NCI-H748 (cell line): ENCODE data around the gene HDAC4.

ENCODE experiments used
- DNase-seq: peaks from one replicate; lab custom pipeline; 2025; ENCODE audit not compliant: unreplicated experiment; lab: John Stamatoyannopoulos, UW

Gene HDAC4

DNA sequence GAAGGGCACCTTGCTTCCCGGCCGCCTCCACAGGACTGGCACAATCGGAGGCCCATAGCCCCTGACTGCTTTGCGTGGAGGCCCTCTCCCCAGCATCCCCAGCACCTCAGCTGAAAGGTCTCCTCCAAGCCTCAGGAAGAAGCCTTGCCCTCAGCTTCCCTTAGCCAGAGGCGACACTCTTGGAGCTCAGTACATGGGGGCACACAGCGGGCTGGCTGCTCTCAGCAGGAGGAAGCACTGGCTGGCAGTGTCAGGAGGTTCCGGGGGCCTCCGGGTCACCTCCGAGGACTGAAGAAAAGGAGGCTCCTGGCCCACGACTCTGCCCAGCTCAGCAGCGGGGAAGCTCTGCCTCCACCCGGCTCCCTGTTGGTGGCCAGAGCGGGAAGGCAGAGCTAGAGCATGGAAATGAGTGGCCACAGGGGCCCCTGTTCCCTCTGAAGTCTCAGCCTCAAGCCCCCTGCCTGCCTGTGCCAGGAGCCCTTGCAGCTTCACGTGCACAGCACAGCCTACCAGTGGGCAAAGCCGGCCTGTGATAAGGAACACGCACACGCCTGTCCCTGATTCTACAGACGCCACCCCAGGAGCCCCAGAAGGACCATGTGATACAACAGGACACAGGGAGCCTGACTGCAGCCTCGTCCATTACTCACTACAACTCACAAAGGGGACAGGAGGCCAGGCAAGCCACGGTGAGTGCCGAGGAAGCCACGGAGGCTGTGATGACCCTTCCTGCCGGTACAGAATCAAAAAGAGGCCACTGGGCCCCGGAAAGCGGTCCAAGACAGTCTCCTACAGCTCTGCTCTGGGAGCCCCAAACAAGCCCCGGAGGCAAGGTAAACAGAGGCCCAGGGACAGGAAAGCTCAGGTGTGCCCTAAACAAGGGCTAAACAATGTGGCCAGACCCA lies 15.5 kb downstream of the HDAC4 start:
- DNase-seq, result no peak

GRCh38 chr2:239383759-239384156 lies 17.1 kb downstream of the HDAC4 start:
- DNase-seq, result no peak

DNA sequence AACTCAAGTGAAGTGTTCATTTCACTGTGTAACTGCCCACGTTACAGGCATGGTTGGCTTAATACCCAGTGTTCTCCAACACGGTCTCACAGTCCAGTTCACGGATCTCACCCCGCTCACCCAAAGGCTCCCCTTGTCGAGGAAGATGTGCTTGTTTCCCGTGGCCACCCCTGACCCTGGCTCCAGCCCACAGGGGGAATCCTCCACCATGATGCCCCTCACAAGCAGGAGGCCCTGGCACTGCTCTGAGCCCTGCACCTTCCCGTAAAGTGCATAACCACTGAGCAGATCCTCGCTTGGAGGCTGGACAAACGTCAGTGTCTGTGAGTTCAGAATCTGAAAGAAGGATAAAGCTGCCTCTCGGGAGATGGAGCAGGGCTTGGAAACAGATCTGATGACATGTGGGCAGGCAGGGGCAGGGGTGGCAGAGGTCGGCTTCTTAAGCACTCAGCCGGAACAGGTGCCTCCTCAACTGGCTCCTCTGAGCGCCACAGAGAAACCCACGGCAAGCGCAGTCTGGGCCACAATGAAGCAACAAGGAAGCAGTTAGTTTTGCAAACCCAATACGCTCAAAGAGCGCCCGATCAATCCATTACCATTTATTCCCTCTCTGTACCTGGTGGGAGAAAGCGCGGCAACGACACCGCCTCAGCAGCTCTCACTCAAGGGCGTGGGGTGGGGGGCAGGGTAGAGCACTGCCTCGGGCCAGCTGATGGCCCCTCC lies 17.6 kb downstream of the HDAC4 start:
- no peak for DNase-seq

DNA sequence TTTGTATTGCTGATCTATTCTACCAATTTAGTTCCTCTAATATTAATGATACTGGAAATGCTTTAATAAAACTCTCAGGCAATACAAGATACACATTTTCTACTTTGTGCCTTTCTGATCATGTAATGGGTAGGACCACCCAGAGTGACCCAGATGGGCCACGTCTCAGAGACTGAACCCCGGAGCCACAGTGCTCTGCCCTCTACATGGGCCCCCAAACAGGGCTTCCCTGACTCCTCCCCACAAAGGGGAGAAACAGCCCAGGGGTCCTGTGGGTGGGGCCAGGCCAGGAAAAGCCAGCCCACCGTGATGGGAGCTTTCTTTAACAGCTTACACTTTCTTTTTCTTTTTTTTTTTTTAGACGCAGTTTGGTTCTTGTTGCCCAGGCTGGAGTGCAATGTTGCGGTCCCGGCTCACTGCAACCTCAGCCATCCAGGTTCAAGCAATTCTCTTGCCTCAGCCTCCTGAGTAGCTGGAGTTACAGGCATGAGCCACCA lies 18.4 kb downstream of the HDAC4 start:
- no peak for DNase-seq

- no peak for DNase-seq
Observed at GRCh38 chr2:239381709-239382134, 19.1 kb downstream of the HDAC4 start.

DNA sequence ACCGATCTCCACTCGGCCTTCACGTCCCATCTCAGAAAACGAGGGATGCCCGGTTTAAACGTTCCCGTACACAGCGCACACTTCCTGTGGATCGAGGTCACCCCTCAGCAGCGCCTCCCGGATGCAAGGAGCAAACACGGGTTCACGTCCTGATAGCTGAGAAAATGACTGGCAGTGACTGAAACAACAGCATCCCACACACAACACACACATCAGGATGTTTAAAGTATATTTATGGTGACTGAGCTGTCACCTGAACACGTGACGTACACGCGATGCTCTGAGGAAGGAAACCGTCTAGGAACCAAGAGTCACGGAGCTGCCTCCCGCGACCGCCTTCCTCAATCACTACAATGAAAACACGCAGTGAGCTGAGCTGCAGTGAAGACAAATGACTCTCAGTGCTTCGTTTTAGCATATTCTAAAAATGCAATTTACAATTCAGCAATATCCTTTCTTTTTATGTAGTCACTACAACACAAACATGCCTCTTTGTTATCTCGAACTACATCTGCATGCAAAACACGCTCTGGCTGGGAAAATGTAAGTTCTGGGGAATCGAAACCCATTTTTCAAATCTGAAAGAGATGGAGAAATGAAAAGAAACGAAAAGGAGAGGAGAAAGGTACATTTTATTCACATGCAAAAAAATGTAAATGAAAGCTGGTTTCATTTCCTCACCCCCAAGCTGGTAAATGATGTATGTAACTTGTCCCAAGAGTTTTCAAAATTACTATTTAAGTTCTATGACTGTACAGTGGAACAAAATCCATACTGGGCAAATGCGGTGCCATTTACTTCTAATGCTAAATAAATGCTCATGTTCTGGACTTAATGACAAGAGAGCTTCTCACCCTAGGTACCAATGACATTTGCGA lies 19.8 kb downstream of the HDAC4 start:
- no peak for DNase-seq

- DNase-seq, result no peak
Observed at GRCh38 chr2:239379641-239380170, 21.1 kb downstream of the HDAC4 start.

DNA sequence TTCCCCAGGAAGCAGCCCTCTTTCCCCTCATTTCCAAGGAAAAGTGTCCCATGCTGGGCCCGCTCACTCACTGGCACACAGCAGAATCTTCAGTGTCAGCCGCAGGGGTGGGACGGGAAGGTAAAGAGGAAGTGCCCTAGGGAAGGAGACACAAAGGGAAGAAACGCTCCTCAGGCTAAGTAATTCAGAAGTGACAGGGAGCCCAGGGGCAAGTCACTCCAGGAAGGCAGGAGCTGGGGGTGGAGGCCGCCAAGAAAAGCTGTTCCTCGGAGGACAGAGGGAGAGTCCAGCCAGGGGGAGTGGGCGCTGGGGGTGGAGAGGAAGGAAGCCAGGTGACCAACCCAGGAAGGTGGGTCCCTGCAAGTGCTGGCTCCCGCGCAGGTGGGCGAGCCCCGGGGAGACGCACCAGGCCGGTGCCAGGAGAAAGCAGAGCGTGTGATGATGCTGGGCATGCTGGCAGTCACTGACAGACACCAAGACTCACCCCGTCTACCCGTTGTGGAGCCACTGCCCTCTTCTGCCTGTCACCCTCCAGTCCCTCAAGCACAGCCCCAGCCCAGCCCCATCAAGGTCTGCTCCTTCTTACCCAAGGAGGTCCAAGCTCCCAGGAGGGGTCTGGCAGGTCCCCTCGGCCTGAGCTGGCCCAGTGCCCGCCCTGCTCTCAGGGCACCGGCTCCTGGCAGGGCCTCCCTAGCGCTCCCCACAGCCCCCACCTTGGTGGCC lies 21.7 kb downstream of the HDAC4 start:
- no peak for DNase-seq

DNA sequence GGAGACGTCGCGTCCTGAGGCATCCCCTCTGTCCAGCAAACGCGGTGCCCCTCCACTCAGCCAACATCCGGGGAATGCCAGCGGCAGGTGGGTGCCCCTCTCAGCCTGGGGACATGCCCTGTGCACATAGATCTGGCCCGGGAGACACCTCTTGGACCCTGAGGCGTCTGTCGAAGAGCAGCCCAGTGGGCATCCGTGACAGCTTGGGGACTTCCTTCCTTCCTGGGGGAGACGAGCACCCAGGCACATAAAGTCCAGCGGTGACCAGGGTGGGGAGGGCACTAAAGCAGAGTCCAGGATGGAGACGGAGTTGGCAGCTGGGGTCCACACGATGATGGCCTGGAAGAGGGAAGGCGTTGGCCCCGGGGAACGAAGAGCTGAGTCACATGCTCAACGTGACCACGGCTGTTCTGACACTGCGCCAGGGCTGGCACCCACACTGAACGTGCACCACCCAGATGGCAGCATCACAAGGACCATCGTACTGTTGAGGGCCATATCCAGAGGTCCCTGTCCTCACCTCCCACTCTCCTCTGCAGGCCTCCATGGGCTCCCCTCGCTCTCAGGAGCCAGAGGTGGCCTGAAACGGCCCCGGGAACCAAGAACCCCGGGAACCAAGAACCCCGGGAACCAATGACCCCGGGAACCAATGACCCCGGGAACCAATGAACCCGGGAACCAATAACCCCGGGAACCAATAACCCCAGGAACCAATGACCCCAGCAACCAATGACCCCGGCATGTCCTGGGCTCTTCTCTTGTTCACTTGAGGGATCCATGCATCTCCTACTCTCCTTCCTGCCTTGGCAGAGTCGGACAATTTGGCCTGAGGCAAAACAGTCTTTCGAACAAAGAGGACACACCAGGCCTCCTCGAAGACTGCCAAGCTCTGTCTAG lies 22.6 kb downstream of the HDAC4 start:
- no peak for DNase-seq

GRCh38 chr2:239377591-239377990 lies 23.2 kb downstream of the HDAC4 start:
- DNase-seq, result no peak

GRCh38 chr2:239376942-239377531 lies 23.8 kb downstream of the HDAC4 start:
- no peak for DNase-seq

GRCh38 chr2:239376351-239376750 lies 24.5 kb downstream of the HDAC4 start:
- DNase-seq, result no peak

DNA sequence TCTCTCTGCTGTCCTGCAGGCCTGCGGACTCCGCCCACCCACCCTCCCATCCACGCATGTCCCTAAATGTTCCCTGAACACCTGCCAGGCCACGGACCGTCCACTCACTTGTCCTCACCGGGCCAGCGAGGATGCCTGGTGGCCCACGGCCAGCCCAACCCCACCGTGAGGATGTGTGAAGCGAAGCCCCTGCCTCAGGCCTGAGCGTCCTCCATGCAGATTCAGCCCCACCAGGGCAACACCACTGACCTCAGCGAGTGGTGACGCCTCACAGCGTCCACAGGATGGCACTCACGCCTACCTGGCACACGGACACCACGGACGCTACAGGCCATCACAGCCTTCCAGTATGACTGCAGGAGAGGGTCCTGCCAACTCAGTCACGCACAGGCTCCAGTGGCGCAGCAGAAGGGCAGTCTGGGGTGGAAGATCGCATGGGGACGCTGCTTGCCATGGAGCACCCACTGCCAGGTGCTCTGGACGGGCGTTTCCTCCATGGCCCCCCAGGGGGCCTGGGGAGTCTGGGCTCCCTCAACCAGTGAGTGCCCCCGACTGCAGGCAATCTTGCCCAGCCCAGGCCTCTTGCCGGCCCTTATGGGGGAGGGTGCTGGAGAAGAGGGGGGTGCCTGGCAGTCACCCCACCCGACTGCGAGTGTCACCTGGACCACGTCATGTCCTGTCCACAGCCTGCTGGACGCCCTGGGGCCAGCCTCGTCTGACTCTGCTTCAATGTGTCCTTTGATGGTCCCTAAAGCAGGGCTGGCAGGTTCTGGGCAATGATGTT lies 25.4 kb downstream of the HDAC4 start:
- peak; percentile 14 for DNase-seq

DNA sequence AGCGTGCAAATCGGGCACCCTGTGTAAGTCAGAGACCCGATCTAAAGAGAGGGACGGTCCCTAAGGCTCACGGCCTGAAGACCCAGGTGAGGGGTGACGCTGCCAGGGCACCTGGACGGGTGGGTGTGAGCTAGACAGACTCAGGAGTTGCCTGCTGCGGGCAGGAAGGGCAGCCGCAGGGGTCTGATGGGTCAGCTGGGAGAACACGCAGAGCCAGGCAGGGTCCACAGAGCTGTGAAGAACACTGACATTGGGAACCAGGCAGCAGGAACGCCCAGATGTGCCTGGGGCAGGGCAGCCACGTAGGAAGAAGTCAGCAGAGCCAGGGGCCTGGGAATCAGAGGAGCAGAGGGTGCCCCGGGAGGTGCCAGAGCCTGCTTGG lies 25.9 kb downstream of the HDAC4 start:
- no peak for DNase-seq

GRCh38 chr2:239372835-239373234 lies 28.0 kb downstream of the HDAC4 start:
- no peak for DNase-seq

- no peak for DNase-seq
Observed at GRCh38 chr2:239371726-239372686, 28.8 kb downstream of the HDAC4 start.
